Vagina (tissue), 2 donors: ENCODE results near the gene UPK3BL1.
"Not testable (repeated sequence)": the region's sequence is repeated elsewhere in the genome, so short reads cannot be mapped to it uniquely, and the experiment has no call there.

Source experiments
- POLR2A ChIP-seq, 2 donors: fragments of 450-650 bp; IDR thresholded peaks; one replicate each; pipeline ENCODE4 v1.6.1; 2017; ENCODE audit warnings: antibody characterized with exemption in 2 of 2, mild to moderate bottlenecking in 2 of 2, moderate library complexity in 2 of 2
- POLR2AphosphoS5 ChIP-seq, 2 donors: sonication (generic); formaldehyde crosslinking; IDR thresholded peaks; one replicate each; pipeline ENCODE4 v1.9.0; 2017; ENCODE audit warnings: antibody characterized with exemption in 2 of 2, mild to moderate bottlenecking in 2 of 2, low read depth in 1 of 2; ENCODE audit not compliant: insufficient read depth in 1 of 2

DNA sequence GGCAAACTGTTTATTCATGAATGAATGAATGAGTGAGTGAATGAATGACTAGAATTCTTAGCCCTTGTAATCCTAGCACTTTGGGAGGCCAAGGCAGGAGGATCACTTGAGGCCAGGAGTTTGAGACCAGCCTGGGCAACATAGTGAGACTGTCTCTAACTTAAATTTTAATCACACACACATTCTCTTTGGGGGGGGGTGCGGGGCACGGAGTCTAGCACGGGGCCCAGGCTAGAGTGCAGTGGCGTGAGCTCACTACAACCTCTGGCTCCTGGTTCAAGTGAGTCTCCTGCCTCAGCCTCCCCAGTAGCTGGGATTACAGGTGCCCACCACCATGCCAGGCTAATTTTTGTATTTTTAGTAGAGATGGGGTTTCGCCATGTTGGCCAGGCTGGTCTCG lies 48.0 kb upstream of the UPK3BL1 start:
- TF ChIP-seq POLR2AphosphoS5 (IDR thresholded peaks at IDR 0.05; ENCODE audit: insufficient read depth in 1 of 2, low read depth in 1 of 2); POLR2A (IDR thresholded peaks at IDR 0.05): not testable (repeated sequence)
